22Rv1 (cell line): ENCODE data around the gene BCAS1.

Experiments used
- H3K27ac ChIP-seq: fragments of 450-650 bp; 2 replicates; pipeline ENCODE4 v1.5.1; 2017
- CTCF ChIP-seq: fragments of 450-650 bp; IDR thresholded peaks from 2 replicates; pipeline ENCODE4 v1.5.1; 2017; ENCODE audit warnings: mild to moderate bottlenecking
- ZFX ChIP-seq: fragments of 450-650 bp; IDR thresholded peaks from 2 replicates; pipeline ENCODE4 v1.6.1; 2017; ENCODE audit warnings: antibody characterized with exemption, borderline replicate concordance

BCAS1 gene

GRCh38 chr20:53910351-53911002 is 159.9 kb downstream of the BCAS1 start:
- H3K27ac ChIP-seq = no peak overlapping the region
- no peak for TF ChIP-seq CTCF
- TF ChIP-seq ZFX = no peak

GRCh38 chr20:53907968-53908751 is 162.2 kb downstream of the BCAS1 start:
- no peak overlapping the region for H3K27ac ChIP-seq
- TF ChIP-seq CTCF = no peak
- TF ChIP-seq ZFX = no peak

- H3K27ac ChIP-seq = no peak overlapping the region
- TF ChIP-seq CTCF = no peak
- no peak for TF ChIP-seq ZFX
Observed at GRCh38 chr20:53905820-53906191, 164.6 kb downstream of the BCAS1 start.

- TF ChIP-seq ZFX (no peak), CTCF (no peak)
- no peak overlapping the region for H3K27ac ChIP-seq
Observed at GRCh38 chr20:53905019-53905819, 165.2 kb downstream of the BCAS1 start.

- TF ChIP-seq ZFX = no peak
- TF ChIP-seq CTCF = no peak
- no peak overlapping the region for H3K27ac ChIP-seq
Observed at GRCh38 chr20:53904261-53904660, 166.1 kb downstream of the BCAS1 start.

- no peak for TF ChIP-seq ZFX
- no peak for TF ChIP-seq CTCF
- no peak overlapping the region for H3K27ac ChIP-seq
Observed at GRCh38 chr20:53903652-53903987, 166.8 kb downstream of the BCAS1 start.
